HG03039 (cell line): ENCODE results near the gene LRRC53.

ENCODE experiments used
- ATAC-seq: cut with Tn5 transposase; IDR thresholded peaks from one replicate; pipeline ENCODE4 v1.9.1; 2021; ENCODE audit warnings: mild to moderate bottlenecking, moderate library complexity; ENCODE audit not compliant: unreplicated experiment

LRRC53 gene

DNA sequence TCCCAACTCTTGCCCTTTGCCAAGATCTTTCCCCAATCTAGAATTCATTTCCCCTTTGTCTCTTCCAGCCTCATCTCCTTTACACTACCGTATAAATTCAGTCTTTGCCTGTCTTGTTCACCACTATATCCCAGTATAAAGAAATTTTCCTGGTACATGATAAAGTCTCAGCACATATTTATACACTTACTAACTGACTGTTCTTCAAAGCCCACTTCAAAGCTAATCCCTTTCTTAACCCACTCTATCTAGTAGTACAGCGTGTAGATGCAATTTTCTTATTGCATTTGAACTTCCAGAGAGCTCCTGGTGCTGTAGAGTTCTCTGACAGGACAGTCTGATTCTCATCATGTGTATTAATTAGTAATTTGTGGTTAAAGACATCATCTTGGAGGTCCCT, 78.1 kb downstream of the LRRC53 start:
- no peak for ATAC-seq

DNA sequence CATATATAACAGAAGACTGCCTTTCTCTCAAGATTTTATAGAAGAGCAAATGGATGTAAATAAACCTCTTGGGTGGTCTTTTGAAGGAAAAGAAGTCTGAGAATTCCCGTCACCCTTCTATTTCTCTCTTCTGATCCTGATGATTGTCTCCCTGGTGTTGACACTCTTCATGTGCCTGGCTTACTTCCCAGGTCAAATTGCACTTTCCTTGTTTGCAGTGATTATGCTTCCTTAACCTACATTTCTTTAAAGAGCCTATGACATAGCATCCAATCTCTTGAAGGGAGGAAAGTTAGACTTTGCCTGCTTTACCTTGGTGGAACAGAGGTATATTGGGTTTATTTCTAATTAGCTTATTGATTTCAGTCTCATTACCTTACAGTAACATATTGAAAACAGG, 80.1 kb downstream of the LRRC53 start:
- ATAC-seq, result no peak

DNA sequence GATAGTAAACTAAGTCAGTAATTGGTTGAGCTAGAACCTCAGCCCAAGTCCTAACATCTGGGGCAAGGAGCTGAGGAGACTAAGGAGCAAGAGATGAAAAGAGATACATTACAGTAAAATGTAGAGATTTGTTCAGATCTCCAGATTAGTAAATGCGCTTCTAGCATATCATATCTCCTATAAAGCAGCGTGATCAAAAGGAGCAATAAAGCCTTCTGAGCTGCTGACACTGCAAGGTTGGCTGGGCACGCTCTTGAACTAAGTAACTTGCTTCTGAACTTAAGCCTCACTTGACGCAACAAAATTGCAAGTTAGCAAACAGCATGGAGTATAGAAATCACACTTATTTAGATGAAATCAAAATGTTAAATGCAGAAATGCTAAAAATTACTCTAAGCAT, 80.9 kb downstream of the LRRC53 start:
- ATAC-seq, result no peak

DNA sequence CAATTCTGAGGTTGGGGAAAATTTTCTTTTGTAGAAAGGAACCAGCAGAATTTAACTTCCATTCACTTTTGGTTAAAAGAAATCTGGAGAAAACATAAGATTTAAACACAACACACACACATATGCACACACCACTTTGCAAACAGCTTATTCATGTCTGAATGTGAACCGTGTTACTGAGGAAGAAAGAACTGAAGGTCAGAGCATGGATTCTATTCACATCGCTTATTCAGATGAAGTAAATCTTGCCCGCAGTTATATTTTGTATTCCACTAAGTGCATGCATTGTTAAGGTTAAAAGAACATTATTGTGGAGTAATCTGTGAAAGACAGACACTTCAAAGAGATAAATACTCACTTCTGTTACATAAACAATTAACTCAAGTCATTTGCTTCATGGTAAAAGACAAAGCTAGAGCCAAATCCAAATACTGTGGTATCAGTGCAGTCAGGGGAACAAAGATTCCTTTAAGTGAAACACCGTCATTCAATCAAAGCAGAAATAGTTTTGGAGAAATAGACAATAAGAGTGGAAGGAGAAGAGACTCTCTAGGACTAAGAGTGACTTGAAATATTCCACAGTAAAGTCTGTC, 82.0 kb downstream of the LRRC53 start:
- ATAC-seq, result no peak

DNA sequence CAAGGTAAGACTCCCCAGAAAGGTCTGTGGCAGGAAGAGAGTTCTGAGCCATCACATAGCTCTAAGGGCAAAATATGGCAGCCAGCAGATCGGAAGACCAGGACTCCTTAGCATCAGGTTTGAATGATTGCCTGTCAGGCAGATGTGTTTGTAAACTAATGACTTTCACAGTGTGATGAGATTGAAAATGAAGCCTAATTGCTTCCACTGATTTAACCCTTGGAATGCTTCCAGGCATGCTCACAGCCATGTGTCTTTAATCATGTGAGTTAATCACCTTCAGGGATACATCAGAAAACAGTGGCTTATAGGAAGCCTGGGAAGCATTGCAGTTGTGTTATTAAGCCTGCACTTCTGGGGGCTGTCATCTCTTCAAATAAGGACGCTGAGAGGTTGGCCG, 82.8 kb downstream of the LRRC53 start:
- ATAC-seq, result no peak

DNA sequence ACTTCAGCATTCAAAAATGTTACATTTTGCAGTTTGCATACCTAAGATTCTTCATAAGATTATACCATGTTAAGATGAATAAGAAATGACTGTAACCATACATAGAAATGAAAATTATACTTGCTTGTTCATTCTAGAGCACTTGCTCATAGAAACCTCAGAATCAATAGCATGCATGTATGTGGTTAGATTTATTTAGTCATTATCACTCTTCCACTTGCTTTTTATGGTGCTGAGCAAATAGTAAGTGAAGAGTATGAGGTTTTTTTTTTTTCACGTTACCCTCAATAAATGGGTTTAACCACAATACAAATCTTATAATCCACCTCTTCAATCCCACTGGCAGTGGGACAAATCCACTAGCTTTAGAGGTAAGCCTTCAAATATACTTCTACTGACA, 84.7 kb downstream of the LRRC53 start:
- ATAC-seq, result no peak

DNA sequence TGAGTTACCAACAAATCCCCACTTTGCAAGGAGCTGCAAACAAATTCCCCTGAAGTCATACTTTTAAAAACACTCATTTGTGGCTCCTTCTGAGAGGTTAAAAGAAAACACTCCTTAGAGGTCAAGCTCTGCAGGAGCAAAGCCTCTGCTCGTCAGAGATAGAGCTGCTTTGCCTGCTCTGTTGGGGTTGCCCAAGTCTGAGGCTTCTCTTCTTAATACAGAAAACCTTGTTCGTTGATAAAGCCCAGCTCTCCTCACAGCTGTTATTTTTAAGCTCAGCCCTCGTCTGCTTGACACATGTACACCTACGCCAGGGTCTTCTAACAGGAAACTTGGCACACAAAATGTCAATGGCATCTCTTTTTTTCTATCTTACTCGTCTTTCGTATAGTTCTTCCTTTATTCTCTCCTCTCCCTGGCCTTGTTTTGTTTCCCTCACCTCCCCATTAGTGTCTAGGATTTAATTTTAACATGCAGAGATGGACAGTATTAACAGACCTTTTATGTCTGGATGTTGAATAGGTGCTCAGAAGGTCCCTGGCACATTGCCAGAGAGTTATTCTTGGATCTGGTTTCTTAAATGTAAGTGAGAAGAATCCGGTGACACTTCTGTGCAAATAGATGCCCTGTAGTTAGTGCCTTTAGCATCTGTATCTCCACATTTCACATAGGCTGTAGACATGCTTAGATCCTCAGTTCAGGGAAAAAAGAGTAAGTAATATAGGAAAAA, 86.0 kb downstream of the LRRC53 start:
- ATAC-seq, result no peak

DNA sequence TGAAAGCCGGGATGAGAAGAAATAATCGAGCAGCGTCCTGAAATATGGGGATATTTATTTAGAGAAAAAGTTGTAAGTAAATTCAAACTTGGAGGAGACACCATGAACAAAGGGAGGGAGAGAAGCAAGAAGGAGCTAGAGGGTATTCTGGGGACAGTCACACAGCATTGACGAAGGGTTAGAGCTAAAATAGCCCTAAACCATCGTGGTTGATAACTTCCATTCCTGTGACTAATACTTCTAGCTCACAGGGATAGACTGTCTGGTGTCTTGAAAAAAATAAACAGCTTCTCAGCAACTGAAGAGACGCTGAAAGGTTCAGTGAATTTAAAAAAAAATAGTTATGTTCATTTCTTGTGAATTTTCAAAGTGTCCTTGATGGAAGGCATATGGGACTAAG, 86.7 kb downstream of the LRRC53 start:
- no peak for ATAC-seq

DNA sequence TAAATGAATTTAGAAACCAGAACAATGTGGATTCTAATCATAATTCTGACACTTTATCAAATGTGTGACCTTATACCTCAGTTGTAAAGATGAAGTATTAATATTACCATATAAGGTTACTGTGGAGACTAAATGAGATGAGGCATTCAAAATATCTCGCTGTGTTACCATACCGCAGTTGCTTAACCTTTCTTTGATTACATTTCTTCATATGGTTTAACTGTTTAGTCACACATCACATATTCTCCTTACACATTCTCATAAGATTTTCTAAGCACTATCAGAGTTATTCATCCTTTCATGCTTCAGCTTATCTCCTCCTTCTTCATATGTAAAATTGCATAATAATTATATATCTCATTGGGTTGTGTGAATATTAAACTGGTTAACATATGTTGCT, 88.9 kb downstream of the LRRC53 start:
- ATAC-seq, result no peak

DNA sequence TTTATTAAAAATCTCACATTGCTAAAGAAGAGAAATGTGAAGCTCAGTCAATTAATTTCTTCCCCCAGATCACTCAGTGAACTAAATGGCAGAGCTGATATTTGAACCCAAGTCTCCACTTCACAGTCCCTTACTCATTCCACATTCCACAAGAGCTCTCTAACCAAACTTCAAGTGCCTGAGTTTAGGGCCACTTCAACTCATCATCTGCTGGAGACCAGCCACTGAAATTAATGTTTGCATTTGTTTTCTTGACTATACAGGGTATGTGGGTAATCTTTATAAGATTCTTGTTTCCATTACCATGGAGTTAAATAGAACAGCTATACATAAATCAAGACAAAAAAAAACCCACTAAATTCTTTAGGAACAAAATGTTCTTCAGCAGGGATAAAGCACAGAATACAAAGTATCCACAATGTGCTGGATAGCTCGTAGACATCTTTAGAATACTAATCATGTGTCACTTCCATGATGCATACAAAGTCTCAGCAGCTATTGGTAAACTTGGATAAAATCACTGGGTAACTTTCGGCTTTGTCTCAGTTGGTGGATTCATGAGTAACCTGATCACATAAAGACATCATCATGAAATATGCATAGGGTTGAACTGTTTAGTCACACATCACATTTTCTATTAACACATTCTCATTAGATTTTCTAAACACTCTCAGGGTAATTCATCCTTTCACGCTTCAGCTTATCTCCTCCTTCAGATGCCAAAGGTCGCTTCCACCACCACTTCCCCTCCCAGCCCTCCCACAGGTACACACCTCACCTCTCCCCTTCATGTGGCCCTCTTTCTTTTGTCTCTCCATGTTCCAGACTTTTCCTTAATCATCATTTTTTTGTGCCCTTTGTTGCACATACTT, 89.8 kb downstream of the LRRC53 start:
- ATAC-seq, result no peak

DNA sequence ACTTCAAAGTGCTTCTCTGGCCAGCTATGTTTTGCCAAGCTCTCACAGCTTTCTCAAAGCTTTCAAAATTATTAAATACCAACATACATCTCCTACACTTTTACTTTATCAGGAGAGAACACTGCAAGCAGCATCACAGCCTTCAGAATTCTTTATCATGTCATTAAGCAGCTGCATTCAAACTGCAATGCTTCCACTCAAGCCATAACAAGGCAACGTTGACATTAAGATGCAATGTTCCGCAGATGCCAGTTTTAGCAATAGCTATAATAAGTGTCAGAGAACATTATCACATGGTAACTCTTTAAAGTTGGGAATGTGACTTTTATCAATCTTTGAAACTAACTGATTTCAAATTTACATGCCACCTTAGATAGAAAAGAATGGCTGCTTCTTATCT, 91.9 kb downstream of the LRRC53 start:
- ATAC-seq, result no peak
